Suprapubic skin (tissue), 4 donors: ENCODE results near the gene SNRNP70. TPM values are rescaled to one million over a fixed set of nuclear protein-coding genes. Genes with fewer than 3 reads are reported as not detected.

Source experiments
- DNase-seq, 2 donors: peaks; one replicate each; pipeline ENCODE4 v3.0.0-alpha.2; 2019; ENCODE audit warnings: low spot score in 2 of 2
- H3K27ac ChIP-seq: fragments of 200-600 bp; sonication (generic); one replicate; pipeline ENCODE4 v1.5.1; 2019
- H3K27me3 ChIP-seq: fragments of 200-600 bp; sonication (generic); one replicate; pipeline ENCODE4 v1.5.1; 2019
- H3K36me3 ChIP-seq: fragments of 200-600 bp; sonication (generic); one replicate; pipeline ENCODE4 v1.5.1; 2019
- H3K4me1 ChIP-seq: fragments of 200-600 bp; sonication (generic); one replicate; pipeline ENCODE4 v1.5.1; 2019
- H3K4me3 ChIP-seq: fragments of 200-600 bp; sonication (generic); one replicate; pipeline ENCODE4 v1.5.1; 2019; ENCODE audit warnings: mild to moderate bottlenecking
- H3K9me3 ChIP-seq: fragments of 200-600 bp; sonication (generic); one replicate; pipeline ENCODE4 v1.5.1; 2019
- EP300 ChIP-seq: sonication (generic); formaldehyde crosslinking; IDR thresholded peaks from one replicate; pipeline ENCODE4 v1.6.1; 2017; ENCODE audit warnings: antibody characterized with exemption
- POLR2A ChIP-seq, 2 donors: fragments of 450-650 bp; IDR thresholded peaks; one replicate each; pipeline ENCODE4 v1.6.1; 2017; ENCODE audit warnings: antibody characterized with exemption in 2 of 2, mild to moderate bottlenecking in 2 of 2, moderate library complexity in 2 of 2
- POLR2AphosphoS5 ChIP-seq, 3 donors: sonication (generic); formaldehyde crosslinking; IDR thresholded peaks; one replicate each; pipeline ENCODE4 v1.6.1; 2017; ENCODE audit warnings: antibody characterized with exemption in 3 of 3
- WGBS: methylation state at CpG from one replicate; pipeline ENCODE4 v1.1.5; 2018; 5-methylcytosine and 5-hydroxymethylcytosine counted together
- total RNA-seq, 4 donors: library from RNA; depleted of rRNA; stranded (reverse); fragments of >200 nt; gene quantifications; one replicate each; pipeline ENCODE4 v1.1.0, GENCODE V29; 2016
- TF ChIP-seq, protein P1 (sequence below), 2 donors: fragments of 200-600 bp in 1 of 2; fragments of 450-650 bp in 1 of 2; sonication (generic) in 1 of 2; IDR thresholded peaks; one replicate each; pipeline ENCODE4 v1.5.1; 2016 to 2019; ENCODE audit warnings: antibody characterized with exemption in 2 of 2, mild to moderate bottlenecking in 1 of 2, moderate library complexity in 1 of 2

The SNRNP70 gene
- total RNA-seq, 4 donors from 2014 or later = 207 to 788 (median 322) TPM

- peak overlapping the region; percentile 2 for H3K27ac ChIP-seq
- H3K9me3 ChIP-seq = no peaks in the 10 kb centered on the region
- H3K27me3 ChIP-seq = no peaks in the 10 kb centered on the region
- TF ChIP-seq, protein P1, sequence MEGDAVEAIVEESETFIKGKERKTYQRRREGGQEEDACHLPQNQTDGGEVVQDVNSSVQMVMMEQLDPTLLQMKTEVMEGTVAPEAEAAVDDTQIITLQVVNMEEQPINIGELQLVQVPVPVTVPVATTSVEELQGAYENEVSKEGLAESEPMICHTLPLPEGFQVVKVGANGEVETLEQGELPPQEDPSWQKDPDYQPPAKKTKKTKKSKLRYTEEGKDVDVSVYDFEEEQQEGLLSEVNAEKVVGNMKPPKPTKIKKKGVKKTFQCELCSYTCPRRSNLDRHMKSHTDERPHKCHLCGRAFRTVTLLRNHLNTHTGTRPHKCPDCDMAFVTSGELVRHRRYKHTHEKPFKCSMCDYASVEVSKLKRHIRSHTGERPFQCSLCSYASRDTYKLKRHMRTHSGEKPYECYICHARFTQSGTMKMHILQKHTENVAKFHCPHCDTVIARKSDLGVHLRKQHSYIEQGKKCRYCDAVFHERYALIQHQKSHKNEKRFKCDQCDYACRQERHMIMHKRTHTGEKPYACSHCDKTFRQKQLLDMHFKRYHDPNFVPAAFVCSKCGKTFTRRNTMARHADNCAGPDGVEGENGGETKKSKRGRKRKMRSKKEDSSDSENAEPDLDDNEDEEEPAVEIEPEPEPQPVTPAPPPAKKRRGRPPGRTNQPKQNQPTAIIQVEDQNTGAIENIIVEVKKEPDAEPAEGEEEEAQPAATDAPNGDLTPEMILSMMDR (IDR thresholded peaks at IDR 0.05) = peak; percentile 16 to 23
- TF ChIP-seq POLR2A (IDR thresholded peaks at IDR 0.05) (no peak), EP300 (no peak), POLR2AphosphoS5 (IDR thresholded peaks at IDR 0.05) (peak in 1 of 3 donors; percentile 52)
- WGBS = 4% methylated on average over 37 of the region's 63 CpGs
- peaks cover 29% of the 10 kb centered on the region for H3K4me1 ChIP-seq
- peak; percentile 97 for DNase-seq
- peak overlapping the region; percentile 26 for H3K4me3 ChIP-seq
- no peaks in the 10 kb centered on the region for H3K36me3 ChIP-seq
Observed at GRCh38 chr19:49127674-49128544, 42.7 kb downstream of the SNRNP70 start.

- no peak for DNase-seq
- Histone ChIP-seq H3K4me1 (peaks cover 35% of the 10 kb centered on the region), H3K4me3 (peak overlapping the region; percentile 26), H3K9me3 (no peaks in the 10 kb centered on the region), H3K27ac (no peak overlapping the region), H3K36me3 (no peaks in the 10 kb centered on the region), H3K27me3 (no peaks in the 10 kb centered on the region)
- TF ChIP-seq, protein P1 (IDR thresholded peaks at IDR 0.05) = no peak
- no peak for TF ChIP-seq POLR2A (IDR thresholded peaks at IDR 0.05)
- TF ChIP-seq POLR2AphosphoS5 (IDR thresholded peaks at IDR 0.05) = no peak
- no peak for TF ChIP-seq EP300
- 47% methylated on average over 15 of the region's 15 CpGs for WGBS
Observed at GRCh38 chr19:49128545-49129237, 43.4 kb downstream of the SNRNP70 start.

DNA sequence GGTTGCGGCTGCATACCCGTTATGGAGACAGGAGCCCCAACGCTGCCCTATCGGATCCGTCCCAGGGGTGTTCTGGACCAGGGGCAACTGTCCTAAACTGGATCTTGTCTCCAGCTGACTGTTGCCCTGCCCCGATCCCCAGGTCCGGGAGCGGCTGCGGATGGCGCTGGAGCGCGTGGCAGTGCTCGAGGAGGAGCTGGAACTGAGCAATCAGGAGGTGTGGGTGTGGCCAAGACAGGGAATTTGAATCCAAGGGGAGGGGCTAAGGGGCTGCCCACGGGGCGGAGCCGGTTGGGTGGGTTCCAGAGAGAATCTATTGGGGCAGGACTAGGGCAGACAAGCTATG lies 44.0 kb downstream of the SNRNP70 start:
- 48% methylated on average over 16 of the region's 16 CpGs for WGBS
- DNase-seq = no peak
- peaks cover 40% of the 10 kb centered on the region for H3K4me1 ChIP-seq

DNA sequence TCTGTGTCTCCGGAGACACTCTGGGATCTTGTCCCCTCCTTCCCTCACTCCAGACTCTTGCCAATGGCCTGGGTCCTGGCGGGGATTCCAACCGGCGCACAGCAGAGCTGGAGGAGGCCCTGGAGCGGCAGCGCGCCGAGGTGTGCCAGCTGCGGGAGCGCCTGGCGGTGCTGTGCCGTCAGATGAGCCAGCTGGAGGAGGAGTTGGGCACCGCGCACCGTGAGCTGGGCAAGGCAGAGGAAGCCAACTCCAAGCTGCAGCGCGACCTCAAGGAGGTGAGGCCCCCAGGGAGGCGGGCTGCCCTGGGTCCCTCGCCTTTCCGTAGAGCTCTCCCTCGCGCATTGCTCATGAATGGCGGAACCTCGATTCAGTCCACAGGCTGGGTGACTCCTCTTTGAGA lies 45.1 kb downstream of the SNRNP70 start:
- WGBS = 74% methylated on average over 8 of the region's 24 CpGs
- H3K27ac ChIP-seq = no peak overlapping the region

More for the DNA sequence above, 44.0 kb downstream of the SNRNP70 start:
- no peak for TF ChIP-seq POLR2AphosphoS5 (IDR thresholded peaks at IDR 0.05)
- TF ChIP-seq EP300 = no peak
- no peak for TF ChIP-seq POLR2A (IDR thresholded peaks at IDR 0.05)
- TF ChIP-seq, protein P1 (IDR thresholded peaks at IDR 0.05) = no peak
- no peaks in the 10 kb centered on the region for H3K9me3 ChIP-seq
- no peak overlapping the region for H3K4me3 ChIP-seq
- no peak overlapping the region for H3K27ac ChIP-seq
- no peaks in the 10 kb centered on the region for H3K36me3 ChIP-seq
- H3K27me3 ChIP-seq = no peaks in the 10 kb centered on the region

GRCh38 chr19:49132974-49133609 lies 47.8 kb downstream of the SNRNP70 start:
- peaks cover 37% of the 10 kb centered on the region for H3K4me1 ChIP-seq
- DNase-seq = no peak

More for the DNA sequence above, 45.1 kb downstream of the SNRNP70 start:
- no peaks in the 10 kb centered on the region for H3K27me3 ChIP-seq
- H3K4me1 ChIP-seq = peaks cover 37% of the 10 kb centered on the region
- no peaks in the 10 kb centered on the region for H3K36me3 ChIP-seq
- no peak for TF ChIP-seq POLR2AphosphoS5 (IDR thresholded peaks at IDR 0.05)
- DNase-seq = no peak
- H3K9me3 ChIP-seq = no peaks in the 10 kb centered on the region
- no peak overlapping the region for H3K4me3 ChIP-seq

More at GRCh38 chr19:49132974-49133609, 47.8 kb downstream of the SNRNP70 start:
- Histone ChIP-seq H3K27me3 (no peaks in the 10 kb centered on the region), H3K36me3 (no peaks in the 10 kb centered on the region), H3K4me3 (peak overlapping the region; percentile 33), H3K9me3 (no peaks in the 10 kb centered on the region), H3K27ac (no peak overlapping the region)
- 50% methylated on average over 46 of the region's 49 CpGs for WGBS
- TF ChIP-seq EP300 = no peak
- TF ChIP-seq POLR2AphosphoS5 (IDR thresholded peaks at IDR 0.05) = no peak
- TF ChIP-seq, protein P1 (IDR thresholded peaks at IDR 0.05) = no peak
- TF ChIP-seq POLR2A (IDR thresholded peaks at IDR 0.05) = no peak
